ENCODE measurements around the gene CPED1. TPM values are rescaled to one million over a fixed set of nuclear protein-coding genes. Genes with fewer than 3 reads are reported as not detected.

CPED1 gene
- total RNA-seq, 1 donor from 2014 or later = 2.1 TPM

DNA sequence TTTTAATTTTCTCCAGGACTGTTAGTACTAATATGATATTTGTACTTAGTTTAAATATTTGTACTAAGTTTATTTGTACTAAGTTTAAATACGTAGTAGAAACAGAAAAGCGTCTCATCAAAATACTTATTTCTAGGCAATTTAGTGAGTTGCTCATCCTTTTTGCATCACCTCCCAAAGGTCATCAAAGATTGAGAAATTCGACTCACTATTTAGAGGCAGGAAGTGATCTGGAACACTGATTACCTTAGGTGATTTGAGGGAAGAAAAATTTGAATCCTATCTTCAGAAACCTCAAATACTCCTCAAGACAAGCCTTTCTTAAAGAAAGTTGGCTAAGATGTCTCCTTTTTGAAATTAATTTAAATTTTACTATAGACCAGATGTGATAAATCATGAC, 354.8 kb downstream of the CPED1 start:
- peak; percentile 16 for DNase-seq (ENCODE audit: low read depth)
- TF ChIP-seq, protein P1, sequence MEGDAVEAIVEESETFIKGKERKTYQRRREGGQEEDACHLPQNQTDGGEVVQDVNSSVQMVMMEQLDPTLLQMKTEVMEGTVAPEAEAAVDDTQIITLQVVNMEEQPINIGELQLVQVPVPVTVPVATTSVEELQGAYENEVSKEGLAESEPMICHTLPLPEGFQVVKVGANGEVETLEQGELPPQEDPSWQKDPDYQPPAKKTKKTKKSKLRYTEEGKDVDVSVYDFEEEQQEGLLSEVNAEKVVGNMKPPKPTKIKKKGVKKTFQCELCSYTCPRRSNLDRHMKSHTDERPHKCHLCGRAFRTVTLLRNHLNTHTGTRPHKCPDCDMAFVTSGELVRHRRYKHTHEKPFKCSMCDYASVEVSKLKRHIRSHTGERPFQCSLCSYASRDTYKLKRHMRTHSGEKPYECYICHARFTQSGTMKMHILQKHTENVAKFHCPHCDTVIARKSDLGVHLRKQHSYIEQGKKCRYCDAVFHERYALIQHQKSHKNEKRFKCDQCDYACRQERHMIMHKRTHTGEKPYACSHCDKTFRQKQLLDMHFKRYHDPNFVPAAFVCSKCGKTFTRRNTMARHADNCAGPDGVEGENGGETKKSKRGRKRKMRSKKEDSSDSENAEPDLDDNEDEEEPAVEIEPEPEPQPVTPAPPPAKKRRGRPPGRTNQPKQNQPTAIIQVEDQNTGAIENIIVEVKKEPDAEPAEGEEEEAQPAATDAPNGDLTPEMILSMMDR (conservative IDR thresholded peaks at IDR 0.05; ENCODE audit: low read depth, low read length) = no peak
- no peak overlapping the region for H3K4me3 ChIP-seq (ENCODE audit: low read depth, low read length)

DNA sequence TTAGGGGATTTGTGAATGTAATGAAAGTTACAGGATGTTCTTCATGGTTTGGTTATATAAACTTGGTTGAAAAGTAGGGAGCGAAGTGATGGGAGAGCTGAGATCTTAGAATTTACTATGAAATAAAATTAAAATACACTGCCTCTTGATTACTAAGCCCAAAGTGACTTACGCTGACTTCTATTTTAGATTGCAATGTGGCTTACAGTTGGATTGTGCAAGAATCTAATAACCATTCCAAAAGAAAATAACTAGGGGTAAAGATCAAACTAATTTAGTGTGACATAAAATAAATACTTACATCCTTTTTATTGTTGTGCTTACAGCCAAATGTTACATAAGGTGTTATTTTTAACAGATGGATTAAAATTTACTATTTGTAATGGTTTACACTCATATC, 355.6 kb downstream of the CPED1 start:
- no peak for DNase-seq (ENCODE audit: low read depth)
- H3K4me3 ChIP-seq (ENCODE audit: low read depth, low read length) = no peak overlapping the region
- TF ChIP-seq, protein P1 (conservative IDR thresholded peaks at IDR 0.05; ENCODE audit: low read depth, low read length) = no peak

- DNase-seq (ENCODE audit: low read depth) = no peak
- TF ChIP-seq, protein P1 (conservative IDR thresholded peaks at IDR 0.05; ENCODE audit: low read depth, low read length) = no peak
Observed at GRCh38 chr7:121344497-121344896, 356.0 kb downstream of the CPED1 start.

More at GRCh38 chr7:121344497-121344896, 356.0 kb downstream of the CPED1 start:
- no peak overlapping the region for H3K4me3 ChIP-seq (ENCODE audit: low read depth, low read length)

Other genes with a start within 250 kb of the CPED1 start
- gene TSPAN12, start 130.6 kb upstream of the CPED1 start, total RNA-seq = 6.7 and 11.7 TPM in 2 replicates
- gene ING3, start 37.9 kb upstream of the CPED1 start, total RNA-seq = 9.1 and 11.0 TPM in 2 replicates

Measured in epithelial cell of proximal tubule (primary cell).